ENCODE measurements around the gene MAPK13. TPM values are rescaled to one million over a fixed set of nuclear protein-coding genes. Genes with fewer than 3 reads are reported as not detected.
"Not testable (repeated sequence)": the region's sequence is repeated elsewhere in the genome, so short reads cannot be mapped to it uniquely, and the experiment has no call there.

MAPK13 gene
- 97.9 TPM for total RNA-seq

DNA sequence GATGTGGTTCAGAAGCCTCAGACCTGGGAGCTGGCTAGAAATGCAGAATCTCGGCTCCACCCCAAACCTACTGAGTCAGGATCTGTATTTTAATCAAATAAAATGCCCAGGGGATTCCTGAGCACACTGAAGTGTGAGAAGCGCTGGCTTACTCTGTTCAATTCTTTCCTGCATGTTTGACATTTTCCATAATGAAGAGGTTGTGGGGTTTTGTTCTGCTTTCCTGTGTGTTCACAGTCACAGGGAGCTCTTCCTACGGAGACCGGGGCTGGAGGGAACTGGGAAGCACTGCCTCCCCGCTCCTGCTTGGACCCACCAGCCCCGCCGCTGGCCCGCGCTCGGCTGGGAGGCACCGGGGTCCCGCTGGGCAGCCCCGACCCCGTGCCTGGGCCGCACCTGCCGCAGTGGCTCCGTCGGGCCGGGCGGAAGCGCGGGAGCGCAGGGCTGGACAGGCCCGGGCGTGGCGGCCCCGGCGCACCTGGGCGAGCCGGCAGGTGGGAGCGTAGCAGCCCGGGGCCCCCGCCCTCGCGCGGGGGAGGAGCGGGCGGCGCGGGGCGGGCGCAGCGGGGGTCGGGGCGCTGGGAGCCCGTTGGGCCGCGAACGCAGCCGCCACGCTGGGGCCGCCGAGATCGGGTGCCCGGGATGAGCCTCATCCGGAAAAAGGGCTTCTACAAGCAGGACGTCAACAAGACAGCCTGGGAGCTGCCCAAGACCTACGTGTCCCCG, at the start of gene MAPK13:
Gene MAPK13 (plus strand): TSS at position 573 of the 726 bp plus-strand sequence. CDS start 70 bp downstream, at position 643.
- ATAC-seq, result peak; percentile 77

DNA sequence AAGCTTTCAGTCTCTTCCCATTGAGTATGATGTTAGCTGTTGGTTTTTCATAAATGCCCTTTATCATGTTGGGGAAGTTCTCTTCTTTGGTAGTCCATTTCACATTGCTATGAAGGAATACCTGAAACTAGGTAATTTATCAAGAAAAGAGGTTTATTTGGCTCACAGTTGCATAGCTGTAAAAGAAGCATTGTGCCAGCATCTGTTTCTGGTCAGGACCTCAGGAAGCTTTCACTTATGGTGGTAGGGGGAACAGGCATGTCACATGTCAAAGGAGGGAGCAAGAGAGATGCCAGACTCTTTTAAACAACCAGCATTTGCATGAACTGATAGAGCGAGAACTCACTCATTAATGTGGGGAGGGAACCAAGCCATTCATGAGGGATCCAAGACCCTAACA, 48.0 kb upstream of the MAPK13 start:
- no peak for ATAC-seq

DNA sequence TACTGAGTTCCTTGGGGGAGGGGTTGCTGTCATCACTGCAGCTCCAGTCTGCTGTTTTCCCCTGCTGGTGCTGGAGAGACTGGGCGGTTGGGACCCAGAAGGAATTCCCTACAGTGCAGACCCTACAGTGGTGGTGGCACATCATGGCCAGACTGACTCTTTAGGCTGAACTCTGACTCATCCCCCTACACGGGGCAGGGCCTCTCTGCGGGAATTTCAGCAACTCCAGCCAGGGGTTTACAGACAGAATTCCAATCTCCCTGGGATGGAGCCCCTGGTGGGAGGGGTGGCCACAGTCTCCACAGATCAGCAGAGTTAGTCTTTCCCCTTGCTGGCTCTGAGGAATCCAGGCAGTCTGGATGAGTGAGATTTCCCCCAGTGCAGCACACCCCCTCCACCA, 46.9 kb upstream of the MAPK13 start:
- no peak for ATAC-seq

DNA sequence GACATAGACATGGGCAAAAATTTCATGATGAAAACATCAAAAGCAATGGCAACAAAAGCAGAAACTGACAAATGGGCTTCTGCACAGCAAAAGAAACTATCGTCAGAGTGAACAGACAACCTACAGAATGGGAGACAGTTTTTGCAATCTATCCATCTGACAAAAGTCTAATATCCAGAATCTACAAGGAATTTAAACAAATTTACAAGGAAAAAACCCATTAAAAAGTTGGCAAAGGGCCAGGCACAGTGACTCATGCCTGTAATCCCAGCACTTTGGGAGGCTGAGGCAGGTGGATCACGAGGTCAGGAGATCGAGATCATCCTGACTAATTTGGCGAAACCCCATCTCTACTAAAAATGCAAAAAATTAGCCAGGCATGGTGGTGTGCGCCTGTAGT, 42.1 kb upstream of the MAPK13 start:
- ATAC-seq, result not testable (repeated sequence)

DNA sequence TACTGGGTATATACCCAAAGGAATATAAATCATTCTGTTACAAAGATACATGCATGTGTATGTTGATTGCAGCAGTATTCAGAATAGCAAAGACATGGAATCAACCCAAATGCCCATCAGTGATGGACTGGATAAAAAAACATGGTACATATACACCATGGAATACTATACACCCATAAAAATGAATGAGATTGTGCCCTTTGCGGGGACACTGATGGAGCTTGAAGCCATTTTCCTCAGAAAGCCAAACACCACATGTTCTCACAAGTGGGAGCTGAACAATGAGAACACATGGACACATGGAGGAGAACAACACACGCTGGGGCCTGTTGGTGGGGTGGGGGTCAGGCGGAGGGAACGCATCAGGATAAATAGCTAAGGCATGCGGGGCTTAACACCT, 41.3 kb upstream of the MAPK13 start:
- ATAC-seq, result no peak

DNA sequence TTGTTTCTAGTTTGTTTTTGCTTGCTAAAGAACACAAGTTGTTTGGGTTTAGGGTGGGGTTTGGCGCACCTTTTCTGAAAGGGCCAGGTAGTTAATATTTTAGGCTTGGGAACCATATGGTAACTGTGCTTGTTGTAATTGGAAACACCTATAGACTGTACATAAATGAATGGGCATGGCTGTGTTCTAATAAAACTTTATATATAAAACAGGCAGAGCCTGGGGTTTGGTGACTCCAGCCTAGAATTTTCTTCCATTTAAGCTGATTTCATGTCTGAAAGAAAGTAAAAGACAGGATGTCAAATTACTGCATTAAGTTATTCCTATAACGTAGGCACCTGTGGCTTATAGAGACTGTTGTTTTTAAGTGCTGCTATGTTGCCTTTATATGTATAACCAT, 36.1 kb upstream of the MAPK13 start:
- ATAC-seq, result no peak

DNA sequence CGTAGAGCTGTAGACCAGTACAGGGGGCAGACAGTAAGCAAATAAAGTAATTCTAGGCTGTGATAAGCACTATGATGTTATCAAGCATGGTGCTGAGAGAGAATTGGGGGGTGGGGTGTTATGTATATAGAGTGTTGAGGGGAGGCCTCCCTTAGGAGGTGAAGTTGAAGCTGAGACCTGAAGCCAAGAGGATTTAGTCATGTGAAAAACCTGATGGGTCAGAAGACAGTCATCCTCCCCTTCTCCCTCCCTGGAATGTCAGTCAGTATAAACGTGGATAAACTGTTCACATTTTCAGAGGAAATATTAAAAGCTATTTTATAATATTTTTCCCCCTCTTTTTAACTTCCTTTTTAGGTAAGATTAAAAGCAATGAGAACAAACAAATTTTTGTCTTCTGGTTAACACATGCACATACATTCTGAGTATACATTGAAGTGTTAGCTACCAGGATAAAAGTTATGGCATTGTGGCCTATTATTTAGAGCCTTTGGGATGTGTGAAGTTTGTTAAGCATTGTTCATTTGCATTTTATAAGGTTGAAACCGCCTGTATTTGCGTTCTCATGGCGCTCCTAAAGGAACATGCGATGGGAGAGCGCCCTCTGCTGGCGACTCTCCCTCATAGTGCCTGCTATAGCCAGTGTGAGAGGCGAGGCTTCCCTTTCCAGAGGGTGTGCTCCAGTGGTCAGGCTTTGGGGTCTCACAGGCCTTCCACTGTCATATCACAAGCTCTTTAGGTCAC, 35.4 kb upstream of the MAPK13 start:
- peak; percentile 93 for ATAC-seq

DNA sequence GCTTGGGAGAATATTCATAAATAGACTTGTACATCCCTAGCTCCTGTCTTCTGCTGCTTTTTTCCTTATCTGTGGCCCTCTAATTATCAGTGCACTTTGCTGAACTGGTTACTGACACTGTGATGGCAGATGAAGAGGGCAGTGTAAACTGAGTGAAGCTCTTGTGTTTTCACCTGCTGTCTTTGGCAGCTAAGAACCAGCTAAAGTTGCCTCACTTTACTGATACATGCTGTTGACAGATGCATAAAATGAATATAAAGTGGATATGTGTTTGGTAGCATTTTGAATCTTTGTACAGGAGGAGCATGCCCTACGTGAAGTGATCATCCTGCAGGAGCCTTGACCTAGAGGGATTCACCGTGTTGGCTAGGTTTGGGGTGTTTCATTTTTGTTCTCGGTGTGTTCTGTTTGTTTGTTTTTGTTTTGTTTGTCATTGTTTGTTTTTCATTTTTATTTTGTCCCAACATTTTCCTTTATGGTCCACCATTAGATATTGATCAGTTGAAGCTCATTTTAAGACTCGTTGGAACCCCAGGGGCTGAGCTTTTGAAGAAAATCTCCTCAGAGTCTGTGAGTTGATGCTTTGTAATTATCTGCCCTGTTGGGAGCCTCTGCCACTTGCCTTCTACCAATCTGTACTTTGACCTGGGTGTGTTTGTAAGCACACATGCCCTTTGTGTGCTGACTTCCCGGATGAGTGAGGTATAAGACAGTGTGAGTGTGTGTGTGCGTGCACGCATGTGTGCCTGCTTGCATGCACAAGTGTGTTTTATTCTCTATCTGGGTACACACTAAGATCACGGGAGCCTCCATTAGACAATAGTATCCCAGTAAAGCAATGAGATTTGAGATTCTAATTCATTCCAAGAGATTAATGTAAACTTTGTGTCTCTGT, 34.6 kb upstream of the MAPK13 start:
- no peak for ATAC-seq

DNA sequence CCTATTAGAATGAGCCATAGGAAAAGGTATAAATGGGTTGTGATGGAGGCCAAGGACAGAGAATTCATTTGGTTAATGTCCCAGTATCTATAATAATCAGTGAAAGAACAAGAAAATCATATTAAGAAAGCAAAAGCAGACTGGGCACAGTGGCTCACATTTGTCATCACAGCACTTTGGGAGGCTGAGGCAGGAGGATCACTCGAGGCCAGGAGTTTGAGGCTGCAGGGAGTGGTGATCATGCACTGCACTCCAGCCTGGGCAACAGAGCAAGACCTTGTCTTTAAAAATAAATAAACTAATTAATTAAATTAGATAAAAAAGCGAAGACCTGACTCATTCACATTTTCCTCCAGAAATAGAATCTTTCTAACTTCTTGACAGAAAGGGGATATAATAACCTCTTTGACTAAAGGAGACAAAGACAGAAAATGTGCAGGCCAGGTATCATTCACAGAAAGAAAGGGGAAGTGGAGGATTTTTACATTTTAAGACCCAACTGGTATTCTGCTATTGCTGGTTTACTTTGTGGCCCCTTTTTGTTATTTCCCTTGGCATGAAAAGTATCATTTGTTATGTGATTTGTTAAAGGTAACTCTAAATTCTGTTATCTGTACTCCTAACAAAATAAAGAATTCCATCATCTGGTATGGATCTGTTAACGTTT, 31.9 kb upstream of the MAPK13 start:
- no peak for ATAC-seq

DNA sequence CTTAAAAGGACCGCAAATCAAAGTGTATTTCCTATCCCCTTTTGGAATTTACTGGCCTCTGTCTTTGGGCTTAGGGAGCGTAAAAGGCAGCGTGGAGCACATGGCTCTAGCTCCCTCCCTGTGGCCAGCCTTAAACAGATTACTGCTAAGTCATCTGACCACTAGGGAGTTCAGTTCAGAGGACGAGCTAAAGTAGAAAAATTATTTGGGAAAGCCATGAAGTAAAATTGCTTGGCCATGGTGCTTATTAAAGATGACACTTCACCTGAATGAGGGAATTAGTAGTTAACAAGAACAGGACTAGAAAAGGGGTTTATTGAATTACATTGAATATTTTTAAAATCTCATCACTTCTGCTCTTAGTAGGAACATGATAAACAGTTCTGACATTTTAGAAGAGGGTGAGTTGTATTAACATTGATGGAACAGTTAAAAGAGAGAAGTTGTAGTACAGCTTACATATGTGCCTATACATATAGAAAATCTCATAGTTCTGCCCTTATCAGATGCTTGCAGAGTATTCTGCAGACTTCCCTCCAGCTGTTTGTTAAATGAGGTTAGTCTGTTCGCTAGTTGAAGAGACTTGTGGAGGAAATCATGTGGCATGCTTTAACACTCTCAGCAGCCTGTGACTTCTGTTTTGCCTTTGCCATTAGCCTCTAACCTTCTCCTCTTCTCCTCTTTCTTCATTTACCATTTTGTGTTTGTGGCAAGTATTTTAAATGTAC, 31.2 kb upstream of the MAPK13 start:
- no peak for ATAC-seq

DNA sequence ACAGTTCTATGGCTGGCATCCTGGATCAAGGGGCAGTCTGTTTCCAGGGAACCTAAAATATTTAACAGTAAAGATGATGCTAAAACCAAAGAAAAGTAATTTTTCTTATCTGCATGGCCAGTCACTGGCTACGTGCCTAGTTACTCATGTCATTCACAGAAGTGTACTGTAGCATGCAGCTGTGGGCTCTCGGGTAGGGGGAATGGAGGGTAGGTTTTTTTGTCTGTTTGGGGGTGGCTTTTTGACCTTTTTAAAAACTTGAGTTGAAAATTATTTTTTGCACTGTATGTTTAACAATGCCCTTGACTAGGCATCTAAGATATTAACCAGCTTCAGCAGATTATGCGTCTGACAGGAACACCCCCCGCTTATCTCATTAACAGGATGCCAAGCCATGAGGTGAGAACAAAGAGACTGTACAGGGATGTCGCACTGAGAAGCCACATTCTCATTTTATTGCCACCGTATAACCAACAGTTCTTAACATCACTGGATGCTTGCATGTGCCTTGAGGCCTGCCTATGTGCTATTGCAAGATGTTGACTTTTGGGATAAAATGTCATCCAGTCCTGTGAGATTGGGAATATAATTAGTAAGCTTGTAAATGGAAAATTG, 30.3 kb upstream of the MAPK13 start:
- no peak for ATAC-seq

DNA sequence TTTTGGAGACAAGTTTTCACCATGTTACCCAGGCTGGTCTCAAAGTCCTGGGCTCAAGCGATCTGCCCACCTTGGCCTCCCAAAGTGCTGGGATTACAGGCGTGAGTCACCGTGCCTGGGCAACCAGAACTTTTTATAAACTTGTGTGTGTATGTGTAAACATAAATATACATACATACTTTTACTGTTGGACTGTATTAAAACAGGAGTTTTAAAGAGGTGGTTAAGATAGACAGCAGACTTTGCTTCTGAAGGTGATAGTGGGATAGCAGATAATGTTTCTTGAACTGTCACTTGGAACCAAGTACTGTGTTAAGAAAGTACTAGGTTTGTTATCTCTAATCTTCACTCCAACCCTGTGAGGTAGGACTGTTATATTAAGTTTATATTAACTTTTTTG, 28.6 kb upstream of the MAPK13 start:
- ATAC-seq, result no peak

DNA sequence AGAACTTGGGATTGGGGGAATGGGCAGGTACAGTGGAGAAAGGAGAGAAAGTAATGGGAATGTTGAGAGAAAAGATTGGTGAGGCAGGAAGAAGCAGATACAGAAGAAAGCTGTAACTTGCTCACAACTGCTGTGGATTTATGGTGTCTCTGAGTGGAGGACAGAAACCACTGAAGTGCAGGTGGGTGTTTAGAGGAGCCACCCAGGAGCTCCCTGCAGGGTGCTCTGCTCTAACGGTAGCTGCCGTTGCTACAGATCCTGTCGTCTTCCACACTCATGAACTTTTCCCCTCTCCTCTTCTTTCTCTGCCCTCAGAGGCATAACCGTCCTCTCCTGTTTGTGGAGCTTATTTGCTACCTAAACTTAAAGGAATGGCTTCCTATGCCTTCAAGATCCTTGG, 27.5 kb upstream of the MAPK13 start:
- ATAC-seq, result no peak

DNA sequence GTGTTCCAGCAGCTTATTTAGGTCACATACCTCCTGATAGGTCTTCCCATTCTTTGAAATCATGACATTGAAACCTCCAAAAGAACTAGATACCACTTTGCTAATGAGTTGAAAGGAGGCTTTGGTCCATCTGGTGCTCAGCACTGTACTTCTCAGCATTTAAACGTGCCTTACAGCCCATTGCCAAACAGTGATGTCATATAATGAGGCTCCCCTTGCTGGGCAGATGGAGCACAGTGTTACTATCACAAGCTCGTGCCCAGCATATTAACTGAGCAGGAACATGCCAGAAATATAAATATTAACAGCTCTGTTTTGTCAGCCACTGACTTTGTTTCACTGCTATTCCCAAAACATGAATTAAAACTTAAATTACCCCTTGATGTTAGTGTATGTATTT, 25.5 kb upstream of the MAPK13 start:
- ATAC-seq, result no peak

DNA sequence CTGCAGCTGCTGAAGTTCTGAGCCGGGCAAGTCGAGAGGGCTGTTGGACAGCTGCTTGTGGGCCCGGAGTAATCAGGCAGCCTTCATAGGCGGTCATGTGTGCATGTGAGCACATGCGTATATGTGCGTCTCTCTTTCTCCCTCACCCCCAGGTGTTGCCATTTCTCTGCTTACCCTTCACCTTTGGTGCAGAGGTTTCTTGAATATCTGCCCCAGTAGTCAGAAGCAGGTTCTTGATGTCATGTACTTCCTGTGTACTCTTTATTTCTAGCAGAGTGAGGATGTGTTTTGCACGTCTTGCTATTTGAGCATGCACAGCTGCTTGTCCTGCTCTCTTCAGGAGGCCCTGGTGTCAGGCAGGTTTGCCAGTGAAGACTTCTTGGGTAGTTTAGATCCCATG, 21.2 kb upstream of the MAPK13 start:
- ATAC-seq, result peak; percentile 39

DNA sequence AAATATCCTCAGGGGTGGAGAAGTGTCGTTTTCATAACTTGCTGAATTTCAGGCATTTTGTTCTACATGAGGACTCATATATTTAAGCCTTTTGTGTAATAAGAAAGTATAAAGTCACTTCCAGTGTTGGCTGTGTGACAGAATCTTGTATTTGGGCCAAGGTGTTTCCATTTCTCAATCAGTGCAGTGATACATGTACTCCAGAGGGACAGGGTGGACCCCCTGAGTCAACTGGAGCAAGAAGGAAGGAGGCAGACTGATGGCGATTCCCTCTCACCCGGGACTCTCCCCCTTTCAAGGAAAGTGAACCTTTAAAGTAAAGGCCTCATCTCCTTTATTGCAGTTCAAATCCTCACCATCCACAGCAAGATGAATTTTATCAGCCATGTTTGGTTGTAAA, 20.3 kb upstream of the MAPK13 start:
- ATAC-seq, result no peak

DNA sequence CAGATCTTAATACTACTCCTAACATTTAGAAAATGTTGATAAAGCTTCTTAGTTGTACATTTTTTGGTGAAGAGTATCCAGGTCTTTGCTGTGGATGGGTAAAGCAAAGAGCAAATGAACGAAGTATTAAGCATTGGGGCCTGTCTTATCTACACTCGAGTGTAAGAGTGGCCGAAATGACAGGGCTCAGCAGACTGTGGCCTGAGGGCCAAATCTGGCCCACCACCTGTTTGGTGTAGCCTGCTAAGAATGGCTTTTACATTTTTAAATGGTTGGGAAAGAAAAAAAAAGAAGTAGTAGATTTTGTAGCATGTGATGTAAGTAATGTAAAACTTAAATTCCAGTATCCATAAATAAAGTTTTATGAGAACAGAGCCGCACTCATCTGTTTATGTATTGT, 19.4 kb upstream of the MAPK13 start:
- no peak for ATAC-seq

DNA sequence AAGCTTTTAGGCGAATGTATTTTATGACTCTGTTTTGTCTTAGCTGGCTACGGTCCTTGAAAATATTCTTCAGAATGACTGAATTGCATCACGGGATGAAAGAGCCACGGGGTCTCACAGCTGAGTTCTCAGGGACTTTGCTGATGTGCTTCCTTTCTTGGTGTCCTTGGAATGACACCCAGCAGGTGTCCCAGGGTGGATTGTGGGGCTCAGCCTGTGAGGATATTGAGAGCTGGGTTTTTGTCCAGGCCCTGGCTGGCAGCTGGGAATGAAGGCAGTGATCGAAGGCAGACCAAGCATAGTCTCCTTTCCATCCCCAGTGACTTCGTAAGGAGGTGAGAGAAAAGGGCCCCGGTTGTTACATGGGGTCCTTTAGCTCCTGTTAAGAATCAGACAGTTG, 18.8 kb upstream of the MAPK13 start:
- ATAC-seq, result no peak

DNA sequence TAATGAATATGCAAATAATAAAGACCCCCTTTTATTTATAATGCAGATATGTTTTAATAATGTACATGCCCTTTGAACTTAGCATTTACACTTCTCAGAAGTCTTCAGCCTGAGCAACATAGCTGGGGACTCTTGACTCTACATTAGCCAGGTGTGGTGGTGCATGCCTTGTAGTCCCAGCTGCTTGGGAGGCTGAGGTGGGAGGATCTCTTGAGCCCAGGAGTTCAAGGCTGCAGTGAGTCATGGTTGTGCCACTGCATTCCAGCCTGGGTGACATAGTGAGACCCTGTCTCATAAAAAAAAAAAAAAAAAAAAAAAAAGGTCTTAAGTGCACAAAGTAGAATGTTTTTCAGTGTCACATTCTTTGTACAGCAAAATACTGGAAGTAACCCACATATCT, 17.3 kb upstream of the MAPK13 start:
- no peak for ATAC-seq

DNA sequence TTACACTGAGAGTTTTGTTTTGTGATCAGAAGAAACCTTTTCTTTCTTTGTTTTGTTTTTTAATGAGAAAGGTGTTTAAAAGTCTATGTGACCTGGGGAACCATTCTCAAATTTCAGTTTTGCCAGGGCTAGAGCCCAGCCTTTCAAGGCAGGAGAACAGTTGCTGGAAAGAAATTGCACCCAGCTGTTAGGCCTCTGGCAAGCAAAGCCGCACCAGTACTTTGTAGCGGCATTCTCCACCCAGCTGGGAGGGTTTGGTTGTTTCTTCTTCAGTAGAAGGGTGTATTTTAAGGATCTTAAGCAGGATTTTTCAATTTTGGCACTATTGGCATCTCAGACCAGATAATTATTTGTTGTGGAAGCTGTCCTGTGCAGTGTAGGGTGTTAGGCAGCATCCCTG, 16.6 kb upstream of the MAPK13 start:
- no peak for ATAC-seq

DNA sequence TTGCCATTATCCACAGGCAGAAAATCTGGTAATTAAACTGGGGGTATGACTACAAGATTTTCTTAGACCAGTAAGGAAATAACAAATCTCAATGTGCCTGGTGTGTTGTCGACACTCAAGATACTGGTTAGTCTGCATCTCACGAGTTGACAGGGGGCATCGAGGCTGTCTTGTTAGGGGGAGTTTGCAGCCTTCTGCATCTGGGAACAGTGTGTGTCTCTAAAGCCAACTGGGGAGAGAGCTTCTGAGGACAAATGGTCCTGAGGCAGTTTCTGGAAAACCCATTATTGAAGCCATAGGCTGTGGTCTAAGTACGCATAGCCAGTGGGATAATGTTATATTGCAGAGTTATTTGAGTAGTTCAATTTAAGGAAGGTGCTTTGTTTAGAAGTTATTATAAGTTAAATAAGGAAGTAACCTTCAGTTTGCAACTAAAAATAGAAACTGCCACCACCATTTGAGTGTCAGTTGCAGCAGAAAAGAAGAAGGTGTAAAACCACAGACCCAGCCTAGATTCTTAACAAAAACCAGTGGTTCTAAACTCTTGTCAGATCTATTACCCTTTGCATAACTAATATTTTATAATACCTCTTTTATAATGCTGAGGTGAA, 15.4 kb upstream of the MAPK13 start:
- no peak for ATAC-seq
